Stimulated activated CD4-positive, alpha-beta T cell treated with anti-CD3 and anti-CD28 coated beads, Interleukin-4, amount 100 ng/mL, for 1 hour (primary cell): ENCODE measurements around the gene AMT.

Experiments used
- DNase-seq: peaks from one replicate; pipeline ENCODE4 v3.0.0-alpha.2; 2020

The AMT gene

GRCh38 chr3:49387721-49388120 lies 34.6 kb downstream of the AMT start:
- no peak for DNase-seq

GRCh38 chr3:49386056-49386756 lies 36.1 kb downstream of the AMT start:
- DNase-seq, result no peak

GRCh38 chr3:49385617-49386016 lies 36.7 kb downstream of the AMT start:
- no peak for DNase-seq

- no peak for DNase-seq
Measured at GRCh38 chr3:49383387-49383786, 38.9 kb downstream of the AMT start.

GRCh38 chr3:49378249-49378895 lies 43.9 kb downstream of the AMT start:
- DNase-seq, result no peak

- DNase-seq, result peak; percentile 30
Measured at GRCh38 chr3:49377483-49377882, 44.8 kb downstream of the AMT start.

GRCh38 chr3:49371946-49372345 lies 50.3 kb downstream of the AMT start:
- no peak for DNase-seq

GRCh38 chr3:49370585-49371290 lies 51.5 kb downstream of the AMT start:
- no peak for DNase-seq
